Measurements from ENCODE around the gene WNT9A. TPM values are rescaled to one million over a fixed set of nuclear protein-coding genes. Genes with fewer than 3 reads are reported as not detected.

The WNT9A gene
- total and polyA plus RNA-seq, 8 donors = 0.72 to 2.9 (median 1.6) TPM

Small RNA genes within 50 kb of the gene (microRNA-seq; reads per million reads assigned to microRNA genes)
- 0 to 0.39 reads per million in 2 donors for gene MIR5008

Other genes with a start within 250 kb of the WNT9A start
- gene JMJD4, start 212.6 kb downstream of the WNT9A start, total RNA-seq = 1 to 10 TPM; 4.8 to 9.9 (median 8.5) TPM
- 10 to 100 TPM; 12.4 to 14.8 TPM for gene JMJD4, start 212.6 kb downstream of the WNT9A start, polyA plus RNA-seq
- 10 to 100 TPM; 12.3 to 21.5 (median 14.7) TPM for gene SNAP47, start 212.5 kb downstream of the WNT9A start, total RNA-seq
- gene SNAP47, start 212.5 kb downstream of the WNT9A start, polyA plus RNA-seq = 10 to 100 TPM; 12.7 to 18.4 TPM
- gene PRSS38, start 132.3 kb downstream of the WNT9A start, total RNA-seq = not detected
- gene PRSS38, start 132.3 kb downstream of the WNT9A start, polyA plus RNA-seq = not detected
- not detected for gene WNT3A, start 59.1 kb upstream of the WNT9A start, total RNA-seq
- gene WNT3A, start 59.1 kb upstream of the WNT9A start, polyA plus RNA-seq = under 1 TPM in 1 of 2 donors, not detected in 1; 0.08 TPM
- gene ARF1, start 134.8 kb upstream of the WNT9A start, total RNA-seq = 100 to 1,000 TPM; 160 to 251 (median 205) TPM
- 100 to 1,000 TPM; 167 to 234 TPM for gene ARF1, start 134.8 kb upstream of the WNT9A start, polyA plus RNA-seq
- gene C1orf35, start 155.4 kb upstream of the WNT9A start, total RNA-seq = 1 to 10 TPM; 6.3 to 9.3 (median 7.8) TPM
- 10 to 100 TPM; 18.9 to 33.2 TPM for gene C1orf35, start 155.4 kb upstream of the WNT9A start, polyA plus RNA-seq
- gene MRPL55, start 161.4 kb upstream of the WNT9A start, total RNA-seq = 10 to 100 TPM; 18.1 to 24.7 (median 23.9) TPM
- gene MRPL55, start 161.4 kb upstream of the WNT9A start, polyA plus RNA-seq = 100 to 1,000 TPM; 103 to 113 TPM
- gene GUK1, start 192.3 kb upstream of the WNT9A start, total RNA-seq = 100 to 1,000 TPM in 2 of 6 donors, 10 to 100 TPM in 4; 71.5 to 114 (median 98.6) TPM
- gene GUK1, start 192.3 kb upstream of the WNT9A start, polyA plus RNA-seq = 100 to 1,000 TPM; 317 TPM
- gene GJC2, start 202.0 kb upstream of the WNT9A start, total RNA-seq = under 1 TPM; 0.08 to 0.69 (median 0.34) TPM
- under 1 TPM; 0.59 to 0.80 TPM for gene GJC2, start 202.0 kb upstream of the WNT9A start, polyA plus RNA-seq
- gene IBA57, start 217.9 kb upstream of the WNT9A start, total RNA-seq = 10 to 100 TPM in 1 of 6 donors, 1 to 10 TPM in 5; 6.1 to 14.4 (median 8.0) TPM
- 1 to 10 TPM; 2.4 to 2.7 TPM for gene IBA57, start 217.9 kb upstream of the WNT9A start, polyA plus RNA-seq

Measured in pancreas (tissue), 8 donors.